Erythroblast (primary cell): ENCODE results near the gene SNX21.
"Not testable (repeated sequence)": the region's sequence is repeated elsewhere in the genome, so short reads cannot be mapped to it uniquely, and the experiment has no call there.

Experiments
- DNase-seq, 2 experiments: peaks; one replicate each; lab custom pipeline; 2025; lab: John Stamatoyannopoulos, UW
- GATA1 ChIP-seq: IDR thresholded peaks from 2 replicates; pipeline ENCODE4 v1.6.1; 2011; ENCODE audit warnings: low read depth, mild to moderate bottlenecking, control low read depth, low read length, moderate library complexity
- POLR2A ChIP-seq: IDR thresholded peaks from 2 replicates; pipeline ENCODE4 v1.6.1; 2011; ENCODE audit warnings: mild to moderate bottlenecking, low read length

Gene SNX21

DNA sequence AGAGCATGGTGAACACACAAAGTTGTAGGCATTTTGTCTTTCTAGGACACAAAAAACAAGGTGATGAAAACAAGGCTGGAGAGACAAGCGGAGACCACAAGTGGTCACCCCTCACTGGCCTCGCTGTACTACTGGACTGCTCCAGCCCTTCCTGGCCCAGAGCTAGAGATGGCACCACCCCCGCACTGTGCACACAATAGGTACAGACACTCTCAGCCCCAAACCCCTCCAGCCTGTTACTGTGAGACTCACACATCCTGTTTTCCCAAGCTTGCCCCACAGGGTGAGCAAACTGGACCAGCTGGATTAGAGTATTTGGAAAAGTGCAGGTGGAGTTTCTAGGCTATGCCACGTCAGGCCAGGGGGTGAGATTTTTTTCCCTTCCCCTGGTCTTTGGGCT, 39.0 kb downstream of the SNX21 start:
- no peak for DNase-seq
- TF ChIP-seq GATA1 (no peak), POLR2A (no peak)

GRCh38 chr20:45873409-45874103, 40.0 kb downstream of the SNX21 start:
- no peak for TF ChIP-seq GATA1
- no peak for TF ChIP-seq POLR2A
- DNase-seq: peak; percentile 41 to 76

DNA sequence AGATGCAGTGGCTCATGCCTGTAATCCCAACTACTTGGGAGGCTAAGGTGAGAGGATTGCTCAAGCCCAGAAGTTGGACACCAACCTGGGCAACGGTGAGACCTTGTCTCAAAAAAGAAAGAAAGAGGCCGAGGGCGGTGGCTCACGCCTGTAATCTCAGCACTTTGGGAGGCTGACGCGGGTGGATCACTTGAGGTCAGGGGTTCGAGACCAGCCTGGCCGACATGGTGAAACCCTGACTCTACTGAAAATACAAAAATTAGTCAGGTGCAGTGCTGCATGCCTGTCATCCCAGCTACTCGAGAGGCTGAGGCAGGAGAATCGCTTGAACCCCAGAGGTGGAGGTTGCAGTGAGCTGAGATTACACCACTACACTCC, 40.5 kb downstream of the SNX21 start:
- not testable (repeated sequence) for DNase-seq

DNA sequence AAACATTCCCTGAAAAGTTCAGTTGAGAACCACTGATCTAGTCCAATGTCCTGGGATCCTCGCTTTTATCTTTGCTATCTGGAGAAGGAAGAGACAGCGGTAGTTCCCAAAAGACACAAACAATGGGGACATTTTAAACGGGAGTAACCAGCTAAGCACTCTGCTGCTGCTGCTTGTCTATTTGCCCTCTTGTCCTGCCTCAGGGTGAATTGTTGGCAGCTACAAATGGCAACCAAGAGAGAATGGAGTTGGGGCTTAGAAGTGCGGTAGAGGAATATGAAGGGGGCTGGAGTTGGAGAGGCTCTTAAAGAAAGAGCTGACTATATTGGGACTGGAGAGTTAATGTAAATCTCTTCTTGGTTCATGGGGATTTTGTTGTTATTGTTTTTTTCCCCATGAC, 41.0 kb downstream of the SNX21 start:
- no peak for DNase-seq
- TF ChIP-seq GATA1: no peak
- no peak for TF ChIP-seq POLR2A

GRCh38 chr20:45878076-45878761, 44.6 kb downstream of the SNX21 start:
- DNase-seq: peak; percentile 91 to 92
- TF ChIP-seq GATA1: no peak
- TF ChIP-seq POLR2A: no peak

DNA sequence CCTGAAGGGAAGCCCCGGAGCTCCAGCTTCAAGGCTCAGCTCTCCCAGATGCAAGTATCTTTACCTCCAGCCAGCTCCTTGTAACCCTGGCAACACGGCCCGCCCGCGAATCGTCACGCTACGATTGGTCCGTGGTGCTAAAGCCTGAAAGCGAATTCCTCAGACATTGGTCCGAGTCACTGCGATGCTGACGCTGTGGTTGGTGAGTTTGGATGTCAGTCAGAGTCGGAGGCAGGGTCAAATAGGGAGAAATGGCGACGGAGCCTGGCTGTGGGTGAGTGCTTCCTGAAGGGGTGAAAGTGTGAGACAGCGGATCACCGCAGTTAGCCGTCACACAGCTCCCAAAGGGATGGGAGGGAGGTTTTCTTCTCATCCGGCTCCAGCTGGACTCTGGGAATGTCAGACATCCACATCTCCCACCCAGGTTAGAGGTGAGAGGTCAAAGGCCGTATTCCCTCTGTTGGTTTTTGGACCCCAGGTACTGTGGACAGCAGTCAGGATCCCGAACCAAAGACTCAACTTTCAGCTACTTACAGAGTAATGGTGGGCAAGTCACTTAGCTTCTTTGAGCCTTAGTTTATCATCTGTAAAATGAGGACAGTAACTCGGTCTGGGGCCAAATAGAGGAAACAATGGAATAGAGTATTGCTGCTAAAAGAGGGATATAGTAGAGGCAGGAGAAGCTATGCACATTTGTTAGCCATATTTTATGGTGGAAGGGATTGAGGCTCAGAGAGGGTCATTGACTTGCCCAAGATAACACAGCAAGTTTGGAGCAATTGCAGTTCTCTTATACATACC, 47.6 kb downstream of the SNX21 start, which contains the start of gene ZSWIM1:
Gene ZSWIM1, plus strand, starts transcription at position 240 of the 801 bp plus-strand sequence. CDS start 1,366 bp downstream, outside the sequence.
- no peak for TF ChIP-seq GATA1
- TF ChIP-seq POLR2A: peak; percentile 97
- peak; percentile 99 to 100 for DNase-seq

- TF ChIP-seq POLR2A (no peak), GATA1 (no peak)
These were observed 49.0 kb downstream of the SNX21 start for GRCh38 chr20:45882469-45883099.

DNA sequence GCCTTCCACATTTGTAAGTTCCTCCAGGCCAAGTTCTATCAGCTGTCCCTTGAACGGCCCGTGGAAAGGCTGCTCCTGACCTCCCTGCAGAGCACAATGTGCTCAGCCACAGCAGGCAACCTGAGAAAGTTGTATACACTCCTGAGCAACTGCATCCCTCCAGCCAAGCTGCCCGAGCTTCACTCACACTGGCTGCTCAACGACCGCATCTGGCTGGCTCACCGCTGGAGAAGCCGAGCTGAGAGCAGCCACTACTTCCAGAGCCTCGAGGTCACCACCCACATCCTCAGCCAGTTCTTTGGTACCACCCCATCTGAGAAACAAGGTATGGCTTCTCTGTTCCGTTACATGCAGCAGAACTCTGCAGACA, 49.5 kb downstream of the SNX21 start:
- DNase-seq: no peak
- TF ChIP-seq GATA1 (no peak), POLR2A (no peak)

More at GRCh38 chr20:45882469-45883099, 49.0 kb downstream of the SNX21 start:
- no peak for DNase-seq

DNA sequence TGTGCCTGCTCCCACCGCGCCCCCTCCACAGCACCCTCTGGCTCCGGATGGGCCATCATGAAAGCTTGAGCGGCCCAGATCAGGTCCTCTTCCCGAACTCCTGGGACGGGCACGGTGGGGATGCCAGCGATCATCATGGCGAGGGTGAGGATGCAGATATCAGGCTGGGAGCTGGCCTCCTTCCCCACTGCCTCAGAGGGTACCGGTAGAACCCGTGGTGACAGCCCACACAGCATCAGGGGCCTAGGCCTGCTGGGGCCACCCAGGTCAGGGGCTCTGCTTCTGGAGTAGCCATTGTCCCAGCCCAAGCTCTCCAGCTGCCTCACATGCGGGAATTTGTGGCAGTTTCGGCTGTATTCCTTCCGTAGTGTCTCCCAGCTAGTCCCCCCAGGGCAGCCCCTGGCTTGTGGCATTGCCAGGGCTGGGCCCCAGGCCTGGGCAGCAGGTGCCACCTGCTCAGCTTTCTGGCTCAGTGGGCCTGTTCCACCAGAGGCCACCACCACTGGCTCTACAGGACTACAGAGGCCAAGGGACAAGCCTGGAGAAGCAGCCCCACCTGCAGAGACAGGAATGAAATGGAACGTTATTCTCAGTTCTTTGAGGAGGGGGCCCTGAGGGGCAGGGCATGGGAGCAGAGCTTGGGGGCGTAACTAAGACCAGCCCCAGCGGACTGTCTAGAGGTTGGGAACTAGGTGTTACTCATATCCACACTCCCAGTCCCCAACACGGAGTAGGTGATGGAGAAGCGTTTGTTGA, 53.2 kb downstream of the SNX21 start:
- DNase-seq: no peak
- TF ChIP-seq GATA1: no peak
- TF ChIP-seq POLR2A: no peak

DNA sequence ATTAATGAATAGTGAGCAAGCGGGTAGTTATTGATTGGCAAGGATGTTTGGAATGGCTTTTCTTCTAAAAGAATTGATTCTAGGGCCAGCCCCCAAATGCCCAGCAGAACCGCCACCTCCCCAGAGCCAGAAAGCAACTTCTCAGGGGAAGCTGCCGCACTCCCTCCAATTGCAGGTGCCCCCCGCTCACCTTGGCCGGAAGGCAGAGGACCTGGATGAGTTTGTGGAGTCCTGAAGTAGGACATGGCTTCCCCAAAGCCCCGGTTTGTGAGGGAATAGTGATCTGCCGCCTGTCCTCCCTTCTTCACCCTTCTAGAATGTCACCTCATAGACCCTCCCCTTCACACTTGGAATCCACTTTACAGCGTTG, 53.7 kb downstream of the SNX21 start, which contains the start of gene SPATA25:
Gene SPATA25, minus strand, starts transcription at position 277 of the 370 bp plus-strand sequence. Its CDS starts 32 bp downstream, at position 245.
- DNase-seq: no peak
- TF ChIP-seq POLR2A (no peak), GATA1 (no peak)

DNA sequence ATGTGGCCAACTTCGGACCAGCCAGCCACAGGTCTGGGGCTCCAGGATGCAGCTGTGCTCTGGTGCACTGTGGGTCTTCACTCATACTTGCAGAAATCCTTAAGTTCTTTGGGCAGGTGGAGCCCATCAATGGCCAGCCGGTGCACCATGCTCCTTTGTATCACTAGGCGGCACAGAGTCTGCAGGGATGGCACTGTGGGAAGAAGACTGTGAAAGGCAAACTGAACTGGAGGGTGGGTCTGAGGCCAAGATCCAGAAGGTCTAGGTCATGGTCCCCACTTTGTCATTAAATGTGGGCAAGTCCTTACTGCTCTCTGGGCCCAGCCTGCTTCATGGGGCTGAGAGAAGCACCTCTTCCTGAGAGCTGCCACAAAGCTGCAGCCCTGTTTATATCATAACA, 55.1 kb downstream of the SNX21 start:
- DNase-seq: no peak
- TF ChIP-seq GATA1: no peak
- no peak for TF ChIP-seq POLR2A

DNA sequence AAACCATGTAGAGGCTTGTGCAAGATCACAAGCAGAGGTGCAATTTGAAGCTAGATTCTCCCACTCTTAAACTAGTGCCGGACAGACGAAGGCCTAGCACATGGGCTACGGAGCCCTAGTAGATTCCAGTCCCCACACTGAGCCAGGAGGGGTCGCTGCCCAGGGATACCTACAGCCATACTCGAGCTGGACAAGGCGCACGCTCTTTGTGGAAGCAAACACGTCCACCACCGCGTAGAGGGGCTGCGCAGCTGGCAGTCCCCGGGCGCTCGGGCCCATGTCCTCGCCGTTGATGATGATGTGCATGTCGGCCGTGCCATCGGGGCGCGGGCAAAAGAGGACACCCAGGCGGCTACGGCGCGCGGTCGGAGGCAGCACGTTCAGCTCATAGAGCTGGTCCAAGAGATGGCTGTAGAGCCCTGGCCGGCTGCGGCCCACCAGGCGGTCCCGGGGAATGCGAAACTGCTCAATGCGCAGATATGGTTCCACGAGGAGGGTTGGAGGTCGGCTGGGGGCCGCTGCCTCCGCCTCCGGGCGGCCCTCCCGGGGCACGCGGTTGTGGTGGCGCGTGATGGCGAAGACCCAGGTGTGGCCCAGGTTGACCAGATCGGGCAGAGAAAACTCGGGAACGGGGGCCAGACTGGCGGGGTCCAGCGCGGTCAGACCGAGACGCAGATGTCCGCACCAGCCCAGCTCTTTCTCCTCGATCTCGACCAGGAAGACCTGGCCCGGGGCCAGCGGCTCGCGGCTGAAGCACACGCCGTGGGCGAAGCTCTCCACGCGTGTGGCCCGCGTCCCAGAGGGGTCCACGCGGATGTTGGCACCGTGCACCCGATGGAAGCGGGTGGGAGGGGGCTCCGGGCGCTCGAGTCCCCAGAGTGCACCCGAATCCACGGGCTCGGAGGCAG, 56.7 kb downstream of the SNX21 start:
- TF ChIP-seq POLR2A (peak; percentile 16), GATA1 (no peak)
- DNase-seq: peak; percentile 86
